HEK293 (cell line): ENCODE data around the gene PLCL1.

ENCODE experiments used
- CTCF ChIA-PET: fragments of 350-600 bp; formaldehyde crosslinking; extraction: SDS; loops from one replicate; lab custom pipeline; 2021; ENCODE audit warnings: antibody characterized with exemption; lab: Yijun Ruan, JAX
- POLR2A ChIA-PET: fragments of 300-600 bp; formaldehyde crosslinking; extraction: SDS; loops from one replicate; lab custom pipeline; 2020; ENCODE audit warnings: antibody characterized with exemption, inconsistent platforms; lab: Yijun Ruan, JAX
- H3K27ac ChIP-seq: fragments of 200-500 bp; sonication (Bioruptor generic); 2 replicates; pipeline ENCODE4 v1.5.1; 2014; ENCODE audit warnings: low read depth, low read length, control low read depth, inconsistent platforms; ENCODE audit errors: extremely low read depth
- H3K36me3 ChIP-seq, 2 experiments: fragments of 200-500 bp in 1 of 2; sonication (Bioruptor generic) in 1 of 2; 1 replicate in 1 of 2; 2 replicates in 1 of 2; pipeline ENCODE4 v1.5.1; 2014 to 2017; ENCODE audit warnings: inconsistent platforms in 2 of 2, low read length in 2 of 2; ENCODE audit not compliant: control insufficient read depth in 2 of 2, insufficient read depth in 1 of 2
- H3K4me1 ChIP-seq: fragments of 200-500 bp; sonication (Bioruptor generic); 2 replicates; pipeline ENCODE4 v1.5.1; 2014; ENCODE audit warnings: mild to moderate bottlenecking, low read length, inconsistent platforms; ENCODE audit not compliant: control insufficient read depth, insufficient read depth
- H3K4me3 ChIP-seq: 2 replicates; pipeline ENCODE4 v1.5.1; 2011; ENCODE audit warnings: low read depth, mild to moderate bottlenecking, control low read depth, low read length, moderate library complexity
- H3K9me3 ChIP-seq: fragments of 200-500 bp; sonication (Bioruptor generic); 2 replicates; pipeline ENCODE4 v1.5.1; 2014; ENCODE audit warnings: low read depth, low read length, inconsistent platforms; ENCODE audit not compliant: control insufficient read depth, insufficient read depth
- MEIS1 ChIP-seq: sonication (generic); formaldehyde crosslinking; IDR thresholded peaks from 2 replicates; pipeline ENCODE4 v1.8.1; 2022; ENCODE audit warnings: missing genetic modification reagents, mild to moderate bottlenecking, borderline replicate concordance
- MYNN ChIP-seq: fragments of 450-650 bp; formaldehyde crosslinking; IDR thresholded peaks from 2 replicates; pipeline ENCODE4 v1.5.1; 2016; ENCODE audit warnings: missing biosample characterization, missing genetic modification characterization, borderline replicate concordance
- PBX3 ChIP-seq: sonication (generic); formaldehyde crosslinking; IDR thresholded peaks from 2 replicates; pipeline ENCODE4 v1.8.1; 2022; ENCODE audit warnings: mild to moderate bottlenecking, moderate library complexity, missing genetic modification reagents
- PRDM2 ChIP-seq: fragments of 450-650 bp; formaldehyde crosslinking; IDR thresholded peaks from 2 replicates; pipeline ENCODE4 v1.5.1; 2016; ENCODE audit warnings: missing biosample characterization, missing genetic modification characterization, borderline replicate concordance
- SCRT2 ChIP-seq: fragments of 450-650 bp; formaldehyde crosslinking; IDR thresholded peaks from 2 replicates; pipeline ENCODE4 v1.5.1; 2016; ENCODE audit warnings: missing biosample characterization, missing genetic modification characterization
- SP2 ChIP-seq: fragments of 450-650 bp; formaldehyde crosslinking; IDR thresholded peaks from 2 replicates; pipeline ENCODE4 v1.5.1; 2016; ENCODE audit warnings: missing biosample characterization, missing genetic modification characterization
- SP3 ChIP-seq: fragments of 450-650 bp; formaldehyde crosslinking; IDR thresholded peaks from 2 replicates; pipeline ENCODE4 v1.5.1; 2016; ENCODE audit warnings: missing biosample characterization, missing genetic modification characterization
- TCF7L2 ChIP-seq: IDR thresholded peaks from 2 replicates; pipeline ENCODE4 v1.6.1; 2011; ENCODE audit warnings: low read depth, mild to moderate bottlenecking, inconsistent platforms, low read length, moderate library complexity, borderline replicate concordance
- ZFP41 ChIP-seq: fragments of 450-650 bp; formaldehyde crosslinking; IDR thresholded peaks from 2 replicates; pipeline ENCODE4 v1.5.1; 2016; ENCODE audit warnings: missing biosample characterization, missing genetic modification characterization, borderline replicate concordance
- ZNF10 ChIP-seq: fragments of 450-650 bp; formaldehyde crosslinking; IDR thresholded peaks from 2 replicates; pipeline ENCODE4 v1.5.1; 2017; ENCODE audit warnings: missing biosample characterization, missing genetic modification characterization
- ZNF132 ChIP-seq: fragments of 450-650 bp; formaldehyde crosslinking; IDR thresholded peaks from 2 replicates; pipeline ENCODE4 v1.5.1; 2017; ENCODE audit warnings: missing biosample characterization, missing genetic modification characterization, borderline replicate concordance
- ZNF280C ChIP-seq: fragments of 450-650 bp; formaldehyde crosslinking; IDR thresholded peaks from 2 replicates; pipeline ENCODE4 v1.5.1; 2016; ENCODE audit warnings: missing biosample characterization, missing genetic modification characterization
- ZNF292 ChIP-seq: fragments of 450-650 bp; formaldehyde crosslinking; IDR thresholded peaks from 2 replicates; pipeline ENCODE4 v1.5.1; 2016; ENCODE audit warnings: low read depth, missing biosample characterization, missing genetic modification characterization, borderline replicate concordance
- ZNF350 ChIP-seq: fragments of 450-650 bp; formaldehyde crosslinking; IDR thresholded peaks from 2 replicates; pipeline ENCODE4 v1.5.0; 2017; ENCODE audit warnings: missing biosample characterization, mild to moderate bottlenecking, missing genetic modification characterization
- ZNF37A ChIP-seq: fragments of 450-650 bp; IDR thresholded peaks from 2 replicates; pipeline ENCODE4 v1.5.1; 2018; ENCODE audit warnings: missing biosample characterization, missing genetic modification characterization
- ZNF416 ChIP-seq: fragments of 450-650 bp; formaldehyde crosslinking; IDR thresholded peaks from 2 replicates; pipeline ENCODE4 v1.5.1; 2016; ENCODE audit warnings: missing biosample characterization, missing genetic modification characterization
- ZNF423 ChIP-seq: fragments of 450-650 bp; formaldehyde crosslinking; IDR thresholded peaks from 2 replicates; pipeline ENCODE4 v1.5.1; 2016; ENCODE audit warnings: missing biosample characterization, missing genetic modification characterization
- ZNF514 ChIP-seq: fragments of 450-650 bp; formaldehyde crosslinking; IDR thresholded peaks from 2 replicates; pipeline ENCODE4 v1.5.1; 2016; ENCODE audit warnings: missing biosample characterization, missing genetic modification characterization
- ZNF518A ChIP-seq: fragments of 450-650 bp; formaldehyde crosslinking; conservative IDR thresholded peaks from 2 replicates; pipeline ENCODE4 v1.5.1; 2016; ENCODE audit warnings: low read depth, missing biosample characterization, missing genetic modification characterization
- ZNF571 ChIP-seq: fragments of 450-650 bp; formaldehyde crosslinking; IDR thresholded peaks from 2 replicates; pipeline ENCODE4 v1.5.0; 2017; ENCODE audit warnings: missing biosample characterization, missing genetic modification characterization
- ZNF626 ChIP-seq: fragments of 450-650 bp; sonication (Bioruptor Pico); formaldehyde crosslinking; IDR thresholded peaks from 2 replicates; pipeline ENCODE4 v1.5.1; 2018; ENCODE audit warnings: missing biosample characterization, missing genetic modification characterization, inconsistent platforms
- ZNF701 ChIP-seq: fragments of 450-650 bp; formaldehyde crosslinking; IDR thresholded peaks from 2 replicates; pipeline ENCODE4 v1.5.1; 2016; ENCODE audit warnings: missing biosample characterization, missing genetic modification characterization
- ZNF707 ChIP-seq: fragments of 450-650 bp; formaldehyde crosslinking; IDR thresholded peaks from 2 replicates; pipeline ENCODE4 v1.5.1; 2016; ENCODE audit warnings: missing biosample characterization, missing genetic modification characterization
- ZNF792 ChIP-seq: fragments of 450-650 bp; formaldehyde crosslinking; IDR thresholded peaks from 2 replicates; pipeline ENCODE4 v1.5.1; 2016; ENCODE audit warnings: missing biosample characterization, missing genetic modification characterization

PLCL1 gene

GRCh38 chr2:197804049-197804757 lies at the start of gene PLCL1:
TSS of gene PLCL1 (plus strand) at chr2:197804593.
- H3K4me1 ChIP-seq = no peaks in the 10 kb centered on the region
- no peaks in the 10 kb centered on the region for H3K9me3 ChIP-seq
- peak within 1 kb of the TSS; percentile 44; the same call in 1 of the 2 replicates for H3K27ac ChIP-seq
- no peaks in the 10 kb centered on the region for H3K36me3 ChIP-seq
- ChIA-PET POLR2A (no interaction called here), CTCF (interaction anchor here (0.6 to 2.5 kb wide), 6 partner anchors 9 to 493 kb away, joined by 3 to 7 read pairs (median 3); no protein-coding TSS in a partner anchor)
- H3K4me3 ChIP-seq = peak within 1 kb of the TSS; percentile 80
- TF ChIP-seq ZNF416 (tag by site-specific recombination) = no peak
- TF ChIP-seq ZNF701 (tag by site-specific recombination) = no peak
- TF ChIP-seq SCRT2 (tag by site-specific recombination) = no peak
- no peak for TF ChIP-seq TCF7L2
- no peak for TF ChIP-seq ZNF626 (tag by site-specific recombination)
- no peak for TF ChIP-seq ZNF132
- TF ChIP-seq ZNF280C = no peak
- no peak for TF ChIP-seq MEIS1 (CRISPR knock-in tag)
- TF ChIP-seq ZNF10 (tag by site-specific recombination) = no peak
- no peak for TF ChIP-seq ZNF350
- no peak for TF ChIP-seq PRDM2 (tag by site-specific recombination)
- no peak for TF ChIP-seq ZNF292 (tag by site-specific recombination)
- TF ChIP-seq ZNF707 (tag by site-specific recombination) = no peak
- no peak for TF ChIP-seq ZFP41 (tag by site-specific recombination)
- no peak for TF ChIP-seq ZNF518A
- TF ChIP-seq ZNF514 (tag by site-specific recombination) = no peak
- TF ChIP-seq MYNN (tag by site-specific recombination) = no peak
- TF ChIP-seq ZNF423 (tag by site-specific recombination) = no peak
- peak; percentile 89 for TF ChIP-seq SP2 (tag by site-specific recombination)
- no peak for TF ChIP-seq ZNF571 (tag by site-specific recombination)
- TF ChIP-seq ZNF37A (tag by site-specific recombination) = no peak
- peak; percentile 95 for TF ChIP-seq PBX3
- TF ChIP-seq SP3 (tag by site-specific recombination) = no peak
- TF ChIP-seq ZNF792 (tag by site-specific recombination) = no peak
